Liver (tissue), 9 donors: Measurements from ENCODE around the gene SNX3. TPM values are rescaled to one million over a fixed set of nuclear protein-coding genes. Genes with fewer than 3 reads are reported as not detected.

Experiments used
- DNase-seq: peaks from one replicate; pipeline ENCODE4 v3.0.0-alpha.2; 2017; ENCODE audit warnings: low spot score
- H3K27ac ChIP-seq, 2 donors: one replicate each; pipeline ENCODE4 v1.7.0; 2013; ENCODE audit warnings: inconsistent platforms in 2 of 2, low read length in 2 of 2, control low read depth in 1 of 2, low read depth in 1 of 2, mild to moderate bottlenecking in 1 of 2
- H3K27me3 ChIP-seq, 4 donors: one replicate each; pipeline versions ENCODE4 v1.6.1 to v1.7.0; 2013; ENCODE audit warnings: low read length in 3 of 4, inconsistent platforms in 1 of 4, mild to moderate bottlenecking in 1 of 4, moderate library complexity in 1 of 4; ENCODE audit not compliant: control insufficient read depth in 4 of 4, insufficient read depth in 4 of 4
- H3K36me3 ChIP-seq, 4 donors: one replicate each; pipeline versions ENCODE4 v1.6.1 to v1.7.0; 2013; ENCODE audit warnings: low read length in 3 of 4, mild to moderate bottlenecking in 3 of 4, low read depth in 1 of 4, moderate library complexity in 1 of 4; ENCODE audit not compliant: control insufficient read depth in 4 of 4, insufficient read depth in 3 of 4
- H3K4me1 ChIP-seq, 4 donors: one replicate each; pipeline versions ENCODE4 v1.6.1 to v1.7.0; 2013; ENCODE audit warnings: low read length in 3 of 4, mild to moderate bottlenecking in 3 of 4, moderate library complexity in 1 of 4; ENCODE audit not compliant: control insufficient read depth in 4 of 4, insufficient read depth in 4 of 4
- H3K4me3 ChIP-seq, 3 donors: one replicate each; pipeline versions ENCODE4 v1.6.1 to v1.7.0; 2013; ENCODE audit warnings: low read length in 3 of 3, control low read depth in 1 of 3, low read depth in 1 of 3, mild to moderate bottlenecking in 1 of 3
- H3K9ac ChIP-seq, 2 donors: one replicate each; pipeline ENCODE4 v1.7.0; 2013; ENCODE audit warnings: low read length in 2 of 2, mild to moderate bottlenecking in 2 of 2, moderate library complexity in 2 of 2, control low read depth in 1 of 2, low read depth in 1 of 2
- H3K9me3 ChIP-seq, 4 donors: one replicate each; pipeline versions ENCODE4 v1.6.1 to v1.7.0; 2013; ENCODE audit warnings: low read length in 3 of 4; ENCODE audit not compliant: control insufficient read depth in 4 of 4
- EGR1 ChIP-seq, 2 donors: IDR thresholded peaks; 2 replicates each; pipeline ENCODE4 v1.6.1; 2016 to 2018; ENCODE audit warnings: antibody characterized with exemption in 2 of 2, low read depth in 2 of 2
- FOXA1 ChIP-seq: IDR thresholded peaks from 2 replicates; pipeline ENCODE4 v1.6.1; 2016; ENCODE audit warnings: antibody characterized with exemption
- GABPA ChIP-seq, 2 donors: IDR thresholded peaks in 1 of 2; conservative IDR thresholded peaks in 1 of 2; 2 replicates each; pipeline ENCODE4 v1.6.1; 2016; ENCODE audit warnings: antibody characterized with exemption in 2 of 2, mild to moderate bottlenecking in 1 of 2, moderate library complexity in 1 of 2
- HNF4A ChIP-seq, 2 donors: conservative IDR thresholded peaks; 2 replicates each; pipeline ENCODE4 v1.6.1; 2016; ENCODE audit warnings: antibody characterized with exemption in 2 of 2, mild to moderate bottlenecking in 2 of 2
- HNF4G ChIP-seq: IDR thresholded peaks from 2 replicates; pipeline ENCODE4 v1.6.1; 2016; ENCODE audit warnings: antibody characterized with exemption
- JUND ChIP-seq, 2 donors: IDR thresholded peaks; 2 replicates each; pipeline ENCODE4 v1.6.1; 2016; ENCODE audit warnings: antibody characterized with exemption in 2 of 2
- RXRA ChIP-seq, 2 donors: IDR thresholded peaks; 2 replicates each; pipeline ENCODE4 v1.6.1; 2017 to 2018; ENCODE audit warnings: antibody characterized with exemption in 2 of 2, mild to moderate bottlenecking in 1 of 2
- SP1 ChIP-seq: IDR thresholded peaks from 2 replicates; pipeline ENCODE4 v1.6.1; 2018; ENCODE audit warnings: antibody characterized with exemption, mild to moderate bottlenecking
- TAF1 ChIP-seq: conservative IDR thresholded peaks from 2 replicates; pipeline ENCODE4 v1.6.1; 2016; ENCODE audit warnings: antibody characterized with exemption, mild to moderate bottlenecking
- YY1 ChIP-seq: IDR thresholded peaks from 2 replicates; pipeline ENCODE4 v1.6.1; 2016; ENCODE audit warnings: antibody characterized with exemption, mild to moderate bottlenecking
- WGBS: extraction: QIAGEN DNeasy Blood & Tissue Kit; methylation state at CpG from one replicate; pipeline ENCODE4 v1.1.7; 2013; 5-methylcytosine and 5-hydroxymethylcytosine counted together
- polyA plus RNA-seq, 2 donors: library from polyadenylated mRNA; stranded (reverse) in 1 of 2; unstranded in 1 of 2; fragments of 200-250 nt in 1 of 2; fragments of >200 nt in 1 of 2; fragmentation: Nextera tagmentation in 1 of 2; extraction: Ambion mirVana in 1 of 2; gene quantifications; one replicate each; pipeline versions ENCODE4 v1.2.1 to v1.2.3, GENCODE V29; 2013 to 2015
- total RNA-seq, 2 donors: library from RNA; depleted of rRNA; stranded (reverse); fragments of >200 nt; gene quantifications; one replicate each; pipeline ENCODE4 v1.2.3, GENCODE V29; 2014
- TF ChIP-seq, protein P1 (sequence below): IDR thresholded peaks from 2 replicates; pipeline ENCODE4 v1.6.1; 2016; ENCODE audit warnings: antibody characterized with exemption, mild to moderate bottlenecking
- TF ChIP-seq, protein P2 (sequence below): IDR thresholded peaks from 2 replicates; pipeline ENCODE4 v1.6.1; 2016; ENCODE audit warnings: antibody characterized with exemption
- TF ChIP-seq, protein P3 (sequence below): IDR thresholded peaks from 2 replicates; pipeline ENCODE4 v1.6.1; 2016; ENCODE audit warnings: antibody characterized with exemption
- TF ChIP-seq, protein P4 (sequence below): fragments of 150-350 bp; IDR thresholded peaks from 2 replicates; pipeline ENCODE4 v1.5.1; 2017; ENCODE audit warnings: improper control_type of control experiment, low read depth, low read length; ENCODE audit not compliant: missing input control
- donor health status: healthy.
- donor health status: healthy.
- donor health status: healthy.
- donor health status: healthy.
- donor health status: healthy.

Gene SNX3
- total and polyA plus RNA-seq, 4 donors, result 67.9 to 161 (median 111) TPM

DNA sequence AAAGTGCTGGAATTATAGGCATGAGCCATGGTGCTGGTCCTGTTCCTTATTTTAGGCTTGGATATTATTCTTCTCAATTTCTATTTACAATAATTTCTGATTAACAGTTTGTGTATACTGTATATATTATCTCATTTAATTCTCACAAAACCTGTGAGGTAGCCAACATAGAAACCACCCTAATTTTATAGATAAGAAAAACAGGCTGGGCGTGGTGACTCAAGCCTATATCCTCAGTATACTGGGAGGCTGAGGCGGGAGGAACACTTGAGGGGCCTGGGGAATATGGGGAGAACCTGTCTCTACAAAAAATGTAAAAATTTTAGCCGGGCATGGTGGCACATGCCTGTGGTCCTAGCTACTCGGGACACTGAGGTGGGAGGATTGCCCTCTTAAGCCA lies 30.3 kb upstream of the SNX3 start:
- Histone ChIP-seq H3K9ac (no peak overlapping the region), H3K4me3 (no peak overlapping the region), H3K27me3 (no peaks in the 10 kb centered on the region), H3K9me3 (no peaks in the 10 kb centered on the region), H3K27ac (no peak overlapping the region), H3K36me3 (no peaks in the 10 kb centered on the region), H3K4me1 (peaks cover 0 to 3% (median 2%) of the 10 kb centered on the region in 4 donors)
- 96% methylated on average over 4 of the region's 4 CpGs for WGBS
- no peak for DNase-seq
- no peak for TF ChIP-seq HNF4G
- TF ChIP-seq, protein P1, sequence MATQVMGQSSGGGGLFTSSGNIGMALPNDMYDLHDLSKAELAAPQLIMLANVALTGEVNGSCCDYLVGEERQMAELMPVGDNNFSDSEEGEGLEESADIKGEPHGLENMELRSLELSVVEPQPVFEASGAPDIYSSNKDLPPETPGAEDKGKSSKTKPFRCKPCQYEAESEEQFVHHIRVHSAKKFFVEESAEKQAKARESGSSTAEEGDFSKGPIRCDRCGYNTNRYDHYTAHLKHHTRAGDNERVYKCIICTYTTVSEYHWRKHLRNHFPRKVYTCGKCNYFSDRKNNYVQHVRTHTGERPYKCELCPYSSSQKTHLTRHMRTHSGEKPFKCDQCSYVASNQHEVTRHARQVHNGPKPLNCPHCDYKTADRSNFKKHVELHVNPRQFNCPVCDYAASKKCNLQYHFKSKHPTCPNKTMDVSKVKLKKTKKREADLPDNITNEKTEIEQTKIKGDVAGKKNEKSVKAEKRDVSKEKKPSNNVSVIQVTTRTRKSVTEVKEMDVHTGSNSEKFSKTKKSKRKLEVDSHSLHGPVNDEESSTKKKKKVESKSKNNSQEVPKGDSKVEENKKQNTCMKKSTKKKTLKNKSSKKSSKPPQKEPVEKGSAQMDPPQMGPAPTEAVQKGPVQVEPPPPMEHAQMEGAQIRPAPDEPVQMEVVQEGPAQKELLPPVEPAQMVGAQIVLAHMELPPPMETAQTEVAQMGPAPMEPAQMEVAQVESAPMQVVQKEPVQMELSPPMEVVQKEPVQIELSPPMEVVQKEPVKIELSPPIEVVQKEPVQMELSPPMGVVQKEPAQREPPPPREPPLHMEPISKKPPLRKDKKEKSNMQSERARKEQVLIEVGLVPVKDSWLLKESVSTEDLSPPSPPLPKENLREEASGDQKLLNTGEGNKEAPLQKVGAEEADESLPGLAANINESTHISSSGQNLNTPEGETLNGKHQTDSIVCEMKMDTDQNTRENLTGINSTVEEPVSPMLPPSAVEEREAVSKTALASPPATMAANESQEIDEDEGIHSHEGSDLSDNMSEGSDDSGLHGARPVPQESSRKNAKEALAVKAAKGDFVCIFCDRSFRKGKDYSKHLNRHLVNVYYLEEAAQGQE, result no peak
- TF ChIP-seq FOXA1, result no peak

DNA sequence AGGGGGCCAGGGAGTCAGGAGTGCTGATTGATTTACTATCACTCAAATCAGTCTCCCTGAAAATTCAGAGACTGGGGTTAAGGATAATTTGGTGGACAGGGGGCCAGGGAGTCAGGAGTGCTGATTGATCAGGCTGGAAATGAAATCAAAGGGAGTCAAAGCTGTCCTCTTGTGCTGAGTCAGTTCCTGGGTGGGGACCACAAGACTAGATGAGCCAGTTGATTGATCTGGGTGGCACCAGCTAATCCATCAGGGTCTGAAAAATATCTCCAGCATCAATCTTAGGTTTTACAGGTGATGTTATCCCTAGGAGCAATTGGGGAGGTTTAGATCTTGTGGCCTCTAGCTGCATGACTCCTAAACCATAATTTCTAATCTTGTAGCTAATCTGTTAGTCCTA lies 27.9 kb upstream of the SNX3 start:
- H3K9me3 ChIP-seq, result no peaks in the 10 kb centered on the region
- no peak for DNase-seq
- no peaks in the 10 kb centered on the region for H3K4me1 ChIP-seq
- no peak overlapping the region for H3K9ac ChIP-seq
- H3K27ac ChIP-seq, result no peak overlapping the region
- no peaks in the 10 kb centered on the region for H3K27me3 ChIP-seq
- H3K36me3 ChIP-seq, result no peaks in the 10 kb centered on the region
- H3K4me3 ChIP-seq, result no peak overlapping the region
- TF ChIP-seq HNF4A (conservative IDR thresholded peaks at IDR 0.05), result no peak
- no peak for TF ChIP-seq TAF1
- TF ChIP-seq EGR1 (IDR thresholded peaks at IDR 0.05; ENCODE audit: low read depth in 2 of 2), result no peak
- no peak for TF ChIP-seq HNF4G
- TF ChIP-seq RXRA (IDR thresholded peaks at IDR 0.05), result no peak
- TF ChIP-seq YY1, result no peak
- TF ChIP-seq, protein P2, sequence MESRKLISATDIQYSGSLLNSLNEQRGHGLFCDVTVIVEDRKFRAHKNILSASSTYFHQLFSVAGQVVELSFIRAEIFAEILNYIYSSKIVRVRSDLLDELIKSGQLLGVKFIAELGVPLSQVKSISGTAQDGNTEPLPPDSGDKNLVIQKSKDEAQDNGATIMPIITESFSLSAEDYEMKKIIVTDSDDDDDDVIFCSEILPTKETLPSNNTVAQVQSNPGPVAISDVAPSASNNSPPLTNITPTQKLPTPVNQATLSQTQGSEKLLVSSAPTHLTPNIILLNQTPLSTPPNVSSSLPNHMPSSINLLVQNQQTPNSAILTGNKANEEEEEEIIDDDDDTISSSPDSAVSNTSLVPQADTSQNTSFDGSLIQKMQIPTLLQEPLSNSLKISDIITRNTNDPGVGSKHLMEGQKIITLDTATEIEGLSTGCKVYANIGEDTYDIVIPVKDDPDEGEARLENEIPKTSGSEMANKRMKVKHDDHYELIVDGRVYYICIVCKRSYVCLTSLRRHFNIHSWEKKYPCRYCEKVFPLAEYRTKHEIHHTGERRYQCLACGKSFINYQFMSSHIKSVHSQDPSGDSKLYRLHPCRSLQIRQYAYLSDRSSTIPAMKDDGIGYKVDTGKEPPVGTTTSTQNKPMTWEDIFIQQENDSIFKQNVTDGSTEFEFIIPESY, result no peak
- no peak for TF ChIP-seq SP1

DNA sequence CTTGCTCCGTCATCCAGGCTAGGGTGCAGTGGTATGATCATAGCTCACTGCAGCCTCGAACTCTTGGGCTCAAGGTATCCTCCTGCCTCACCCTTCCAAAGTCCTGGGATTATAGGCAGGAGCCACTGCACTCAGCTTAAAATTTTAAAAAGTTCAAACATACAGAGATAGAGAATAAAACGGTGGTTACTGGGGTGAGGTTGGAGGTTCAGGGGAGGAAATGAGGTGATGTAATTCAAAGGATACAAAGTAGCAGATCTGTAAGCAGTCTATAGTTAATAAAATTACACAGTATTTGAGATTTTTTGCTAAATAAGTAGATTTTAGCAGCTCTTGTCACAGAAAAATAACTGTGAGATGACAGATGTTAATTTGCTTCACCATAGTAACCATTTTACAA lies 26.5 kb upstream of the SNX3 start:
- no peak for DNase-seq
- no peak overlapping the region for H3K9ac ChIP-seq
- no peaks in the 10 kb centered on the region for H3K27me3 ChIP-seq
- H3K4me3 ChIP-seq, result no peak overlapping the region
- H3K9me3 ChIP-seq, result no peaks in the 10 kb centered on the region
- H3K4me1 ChIP-seq, result no peaks in the 10 kb centered on the region
- no peaks in the 10 kb centered on the region for H3K36me3 ChIP-seq
- 87% methylated on average over 3 of the region's 3 CpGs for WGBS
- H3K27ac ChIP-seq, result no peak overlapping the region
- no peak for TF ChIP-seq RXRA (IDR thresholded peaks at IDR 0.05)
- TF ChIP-seq, protein P2, result no peak
- TF ChIP-seq, protein P3, sequence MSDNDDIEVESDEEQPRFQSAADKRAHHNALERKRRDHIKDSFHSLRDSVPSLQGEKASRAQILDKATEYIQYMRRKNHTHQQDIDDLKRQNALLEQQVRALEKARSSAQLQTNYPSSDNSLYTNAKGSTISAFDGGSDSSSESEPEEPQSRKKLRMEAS, result no peak
- no peak for TF ChIP-seq EGR1 (IDR thresholded peaks at IDR 0.05; ENCODE audit: low read depth in 2 of 2)
- TF ChIP-seq JUND (IDR thresholded peaks at IDR 0.05), result no peak
- TF ChIP-seq, protein P1, result no peak
- TF ChIP-seq HNF4G, result no peak
- no peak for TF ChIP-seq YY1
- TF ChIP-seq, protein P4, sequence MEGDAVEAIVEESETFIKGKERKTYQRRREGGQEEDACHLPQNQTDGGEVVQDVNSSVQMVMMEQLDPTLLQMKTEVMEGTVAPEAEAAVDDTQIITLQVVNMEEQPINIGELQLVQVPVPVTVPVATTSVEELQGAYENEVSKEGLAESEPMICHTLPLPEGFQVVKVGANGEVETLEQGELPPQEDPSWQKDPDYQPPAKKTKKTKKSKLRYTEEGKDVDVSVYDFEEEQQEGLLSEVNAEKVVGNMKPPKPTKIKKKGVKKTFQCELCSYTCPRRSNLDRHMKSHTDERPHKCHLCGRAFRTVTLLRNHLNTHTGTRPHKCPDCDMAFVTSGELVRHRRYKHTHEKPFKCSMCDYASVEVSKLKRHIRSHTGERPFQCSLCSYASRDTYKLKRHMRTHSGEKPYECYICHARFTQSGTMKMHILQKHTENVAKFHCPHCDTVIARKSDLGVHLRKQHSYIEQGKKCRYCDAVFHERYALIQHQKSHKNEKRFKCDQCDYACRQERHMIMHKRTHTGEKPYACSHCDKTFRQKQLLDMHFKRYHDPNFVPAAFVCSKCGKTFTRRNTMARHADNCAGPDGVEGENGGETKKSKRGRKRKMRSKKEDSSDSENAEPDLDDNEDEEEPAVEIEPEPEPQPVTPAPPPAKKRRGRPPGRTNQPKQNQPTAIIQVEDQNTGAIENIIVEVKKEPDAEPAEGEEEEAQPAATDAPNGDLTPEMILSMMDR, result no peak
- no peak for TF ChIP-seq GABPA (IDR thresholded peaks at IDR 0.05 in 1 of 2, conservative IDR thresholded peaks at IDR 0.05 in 1 of 2)
